NB4 (cell line): Measurements from ENCODE around the gene ABTB2.

ENCODE experiments used
- MYC ChIP-seq: IDR thresholded peaks from 2 replicates; pipeline ENCODE4 v1.6.1; 2011; ENCODE audit warnings: low read depth, low read length
- POLR2A ChIP-seq: IDR thresholded peaks from 2 replicates; pipeline ENCODE4 v1.6.1; 2011; ENCODE audit warnings: mild to moderate bottlenecking; ENCODE audit not compliant: insufficient read length; ENCODE audit errors: extremely low read depth
- TF ChIP-seq, protein P1 (sequence below): IDR thresholded peaks from one replicate; pipeline ENCODE4 v1.5.1; 2012; ENCODE audit warnings: low read depth, low read length
- TF ChIP-seq, protein P2 (sequence below): IDR thresholded peaks from 2 replicates; pipeline ENCODE4 v1.6.1; 2011; ENCODE audit warnings: low read depth, low read length

DNA sequence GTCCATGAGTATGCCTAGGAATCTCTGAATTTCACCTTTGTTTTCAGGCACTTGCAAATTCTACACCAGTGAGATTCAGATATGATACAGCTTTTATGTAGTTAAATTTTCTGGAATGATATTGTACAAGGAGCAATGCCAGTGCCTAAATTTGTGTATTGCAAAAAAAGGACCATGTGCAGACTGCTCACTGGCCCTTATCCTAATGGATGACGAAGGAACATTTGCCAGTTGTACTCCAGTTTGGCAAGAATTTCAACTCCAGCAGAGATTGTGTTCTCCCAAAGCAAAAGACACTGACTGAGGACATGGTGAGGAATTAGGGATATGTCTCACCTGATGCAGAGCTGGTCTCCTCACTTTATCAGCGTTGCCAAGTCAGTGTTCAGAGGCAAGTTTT lies 243.8 kb downstream of the ABTB2 start:
- TF ChIP-seq, protein P1, sequence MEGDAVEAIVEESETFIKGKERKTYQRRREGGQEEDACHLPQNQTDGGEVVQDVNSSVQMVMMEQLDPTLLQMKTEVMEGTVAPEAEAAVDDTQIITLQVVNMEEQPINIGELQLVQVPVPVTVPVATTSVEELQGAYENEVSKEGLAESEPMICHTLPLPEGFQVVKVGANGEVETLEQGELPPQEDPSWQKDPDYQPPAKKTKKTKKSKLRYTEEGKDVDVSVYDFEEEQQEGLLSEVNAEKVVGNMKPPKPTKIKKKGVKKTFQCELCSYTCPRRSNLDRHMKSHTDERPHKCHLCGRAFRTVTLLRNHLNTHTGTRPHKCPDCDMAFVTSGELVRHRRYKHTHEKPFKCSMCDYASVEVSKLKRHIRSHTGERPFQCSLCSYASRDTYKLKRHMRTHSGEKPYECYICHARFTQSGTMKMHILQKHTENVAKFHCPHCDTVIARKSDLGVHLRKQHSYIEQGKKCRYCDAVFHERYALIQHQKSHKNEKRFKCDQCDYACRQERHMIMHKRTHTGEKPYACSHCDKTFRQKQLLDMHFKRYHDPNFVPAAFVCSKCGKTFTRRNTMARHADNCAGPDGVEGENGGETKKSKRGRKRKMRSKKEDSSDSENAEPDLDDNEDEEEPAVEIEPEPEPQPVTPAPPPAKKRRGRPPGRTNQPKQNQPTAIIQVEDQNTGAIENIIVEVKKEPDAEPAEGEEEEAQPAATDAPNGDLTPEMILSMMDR = no peak
- TF ChIP-seq, protein P2, sequence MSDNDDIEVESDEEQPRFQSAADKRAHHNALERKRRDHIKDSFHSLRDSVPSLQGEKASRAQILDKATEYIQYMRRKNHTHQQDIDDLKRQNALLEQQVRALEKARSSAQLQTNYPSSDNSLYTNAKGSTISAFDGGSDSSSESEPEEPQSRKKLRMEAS = no peak
- TF ChIP-seq POLR2A (no peak), MYC (no peak)
